Measurements from ENCODE around the gene ABCG4. TPM values are rescaled to one million over a fixed set of nuclear protein-coding genes. Genes with fewer than 3 reads are reported as not detected.

Gene ABCG4
- total and polyA plus RNA-seq, 9 of the 15 experiments (the other 6 are each of a cell fraction or from before 2014, with no cell fraction given), result 0.03 to 0.11 (median 0.07) TPM; not detected in 4

GRCh38 chr11:119121008-119121810 lies 27.6 kb upstream of the ABCG4 start, which contains the start of gene HINFP (continued):
- TF ChIP-seq E2F6 (IDR thresholded peaks at IDR 0.05; ENCODE audit: borderline replicate concordance in 1 of 2, extremely low read depth in 1 of 2, insufficient read depth in 1 of 2, insufficient read length in 1 of 2, low read depth in 1 of 2, low read length in 1 of 2, poor library complexity in 1 of 2, severe bottlenecking in 1 of 2) (peak; percentile 96 to 98), EP300 (IDR thresholded peaks at IDR 0.05; ENCODE audit: low read length) (no peak), FOSL1 (tag; conservative IDR thresholded peaks at IDR 0.05) (no peak), STAT5B (CRISPR knock-in tag; IDR thresholded peaks at IDR 0.05) (no peak), SAFB (IDR thresholded peaks at IDR 0.05; ENCODE audit: borderline replicate concordance, low read depth, low read length) (peak; percentile 59; the same call in 1 of the 2 replicates), ZBTB43 (CRISPR knock-in tag; IDR thresholded peaks at IDR 0.05) (0 out of 2 replicates have a peak, but pooled peaks have one; percentile 60), ASH1L (IDR thresholded peaks at IDR 0.05; ENCODE audit: borderline replicate concordance, low read depth, partially characterized antibody) (peak; percentile 89), SMARCA5 (IDR thresholded peaks at IDR 0.05) (no peak), ZFPM2 (CRISPR knock-in tag; IDR thresholded peaks at IDR 0.05) (no peak), RERE (CRISPR knock-in tag; IDR thresholded peaks at IDR 0.05; ENCODE audit: borderline replicate concordance) (no peak), NUFIP1 (IDR thresholded peaks at IDR 0.05; ENCODE audit: partially characterized antibody) (no peak), RBM25 (IDR thresholded peaks at IDR 0.05; ENCODE audit: low read depth, low read length, severe bottlenecking) (peak; percentile 60), ESRRB (CRISPR knock-in tag; IDR thresholded peaks at IDR 0.05; ENCODE audit: borderline replicate concordance) (no peak), XRCC4 (IDR thresholded peaks at IDR 0.05; ENCODE audit: extremely low read depth, insufficient read depth, insufficient read length) (no peak), FOS (IDR thresholded peaks at IDR 0.05; ENCODE audit: extremely low read depth, insufficient read length) (peak; percentile 92), ZNF668 (CRISPR knock-in tag; IDR thresholded peaks at IDR 0.05) (no peak), TBL1XR1 (IDR thresholded peaks at IDR 0.05; ENCODE audit: low read length in 2 of 2) (no peak), CCAR2 (IDR thresholded peaks at IDR 0.05; ENCODE audit: low read depth, low read length) (no peak), HDAC3 (IDR thresholded peaks at IDR 0.05; ENCODE audit: borderline replicate concordance, partially characterized antibody) (no peak)
